Left lung (tissue), 10 donors: Measurements from ENCODE around the gene IFIT2. TPM values are rescaled to one million over a fixed set of nuclear protein-coding genes. Genes with fewer than 3 reads are reported as not detected.

Experiments used
- ATAC-seq: fragments of 200-7000 bp; cut with Tn5 transposase; one replicate; pipeline ENCODE4 v1.9.1; 2020; ENCODE audit warnings: moderate library complexity
- DNase-seq, 4 donors: peaks; one replicate each; pipeline ENCODE4 v3.0.0-alpha.2; 2013 to 2020
- H3K27ac ChIP-seq, 2 donors: fragments of 200-600 bp; sonication (generic) in 1 of 2; one replicate each; pipeline versions ENCODE4 v1.5.0 to v1.8.0; 2020 to 2021
- H3K27me3 ChIP-seq, 2 donors: fragments of 200-600 bp; sonication (generic) in 1 of 2; one replicate each; pipeline versions ENCODE4 v1.5.0 to v1.8.0; 2020 to 2021
- H3K36me3 ChIP-seq, 2 donors: fragments of 200-600 bp; sonication (generic) in 1 of 2; one replicate each; pipeline versions ENCODE4 v1.5.0 to v1.8.0; 2020 to 2021
- H3K4me1 ChIP-seq, 2 donors: fragments of 200-600 bp; one replicate each; pipeline ENCODE4 v1.8.0; 2021
- H3K4me3 ChIP-seq, 2 donors: fragments of 200-600 bp; sonication (generic) in 1 of 2; one replicate each; pipeline versions ENCODE4 v1.5.0 to v1.8.0; 2020 to 2021; ENCODE audit warnings: mild to moderate bottlenecking in 1 of 2
- H3K9me3 ChIP-seq, 2 donors: fragments of 200-600 bp; sonication (generic) in 1 of 2; one replicate each; pipeline versions ENCODE4 v1.5.0 to v1.8.0; 2020 to 2021
- CTCF ChIP-seq, 2 donors: fragments of 200-600 bp; sonication (generic) in 1 of 2; IDR thresholded peaks; one replicate each; pipeline versions ENCODE4 v1.5.0 to v1.8.0; 2021; ENCODE audit warnings: antibody characterized with exemption in 2 of 2
- intact Hi-C, 2 donors: fragments of 100-400 bp; cut with DNase I; formaldehyde crosslinking; loops; one replicate each; pipeline versions ENCODE4 v1.11.2 to v1.14.2; 2022
- polyA plus RNA-seq, 6 donors: library from polyadenylated mRNA; unstranded; fragments of 120-200 nt; gene quantifications; one replicate each; pipeline ENCODE4 v1.2.1, GENCODE V29; 2013; ENCODE audit not compliant: insufficient read length in 6 of 6
- total RNA-seq, 2 donors: library from RNA; stranded (reverse); fragmentation: NEBNext Ultra II Directional; extraction: Animal tissue kit (Norgen Biotek cat#: 25700); gene quantifications; one replicate each; pipeline ENCODE4 v1.2.1, GENCODE V29; 2021
- donor health status: DM: no; HTN: yes; CAD: no.
- donor health status: DM: no; HTN: no; CAD: no.

Gene IFIT2
- total and polyA plus RNA-seq, 8 donors: 9.4 to 26.1 (median 14.4) TPM

GRCh38 chr10:89339875-89340274 lies 38.0 kb downstream of the IFIT2 start:
- Histone ChIP-seq H3K4me1 (peaks cover 3 to 25% of the 10 kb centered on the region in 2 donors), H3K27ac (no peak overlapping the region), H3K9me3 (no peaks in the 10 kb centered on the region), H3K27me3 (no peaks in the 10 kb centered on the region), H3K36me3 (peaks cover 0 to 53% of the 10 kb centered on the region in 2 donors), H3K4me3 (no peak overlapping the region)
- TF ChIP-seq CTCF (IDR thresholded peaks at IDR 0.05): no peak
- DNase-seq (no peak), ATAC-seq (no peak)
- intact Hi-C loops: no loop called here

- Histone ChIP-seq H3K36me3 (peaks cover 0 to 53% of the 10 kb centered on the region in 2 donors), H3K27me3 (no peaks in the 10 kb centered on the region), H3K27ac (no peak overlapping the region), H3K4me3 (no peak overlapping the region), H3K4me1 (peaks cover under 1 to 21% of the 10 kb centered on the region in 2 donors), H3K9me3 (no peaks in the 10 kb centered on the region)
- intact Hi-C loops: no loop called here
- TF ChIP-seq CTCF (IDR thresholded peaks at IDR 0.05): no peak
- no peak for ATAC-seq
- no peak for DNase-seq
These were observed 39.8 kb downstream of the IFIT2 start for GRCh38 chr10:89341649-89342048.

- Histone ChIP-seq H3K27ac (peak overlapping the region in 1 of 2 donors; percentile 3), H3K36me3 (peaks cover 0 to 46% of the 10 kb centered on the region in 2 donors), H3K9me3 (no peaks in the 10 kb centered on the region), H3K27me3 (no peaks in the 10 kb centered on the region), H3K4me3 (no peak overlapping the region), H3K4me1 (peaks cover 6 to 22% of the 10 kb centered on the region in 2 donors)
- intact Hi-C loops: no loop called here
- peak; percentile 34 for ATAC-seq
- no peak for DNase-seq
- no peak for TF ChIP-seq CTCF (IDR thresholded peaks at IDR 0.05)
These were observed 40.5 kb downstream of the IFIT2 start for GRCh38 chr10:89342206-89342958.

GRCh38 chr10:89343089-89343767 lies 41.4 kb downstream of the IFIT2 start:
- H3K27me3 ChIP-seq: no peaks in the 10 kb centered on the region
- no peak for ATAC-seq
- H3K4me1 ChIP-seq: peaks cover 6 to 24% of the 10 kb centered on the region in 2 donors
- H3K36me3 ChIP-seq: peaks cover 0 to 38% of the 10 kb centered on the region in 2 donors
- no peaks in the 10 kb centered on the region for H3K9me3 ChIP-seq
- intact Hi-C loops: no loop called here
- no peak overlapping the region for H3K27ac ChIP-seq
- DNase-seq: no peak
- H3K4me3 ChIP-seq: no peak overlapping the region
- TF ChIP-seq CTCF (IDR thresholded peaks at IDR 0.05): no peak

DNA sequence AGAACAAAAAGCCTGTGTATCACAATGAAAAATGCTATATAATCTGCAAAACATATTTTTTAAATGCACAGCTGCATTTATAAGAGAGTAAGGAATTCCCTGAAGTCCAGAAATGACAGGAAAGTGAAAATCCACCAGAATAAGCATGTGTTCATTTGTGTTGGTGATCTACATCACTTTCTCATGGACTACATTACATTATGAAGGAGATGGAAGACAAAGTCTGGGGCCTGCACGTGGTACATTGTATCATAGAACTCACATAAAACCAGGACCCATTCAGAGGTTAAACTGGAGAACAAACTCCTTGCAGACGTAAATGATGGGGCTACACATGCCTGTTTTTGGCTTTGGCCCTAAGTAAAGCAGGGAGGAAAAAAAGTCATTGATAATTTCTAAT lies 42.3 kb downstream of the IFIT2 start:
- intact Hi-C loops: no loop called here
- Histone ChIP-seq H3K27me3 (no peaks in the 10 kb centered on the region), H3K4me3 (no peak overlapping the region), H3K36me3 (peaks cover 0 to 29% of the 10 kb centered on the region in 2 donors), H3K4me1 (peaks cover 6 to 24% of the 10 kb centered on the region in 2 donors), H3K9me3 (no peaks in the 10 kb centered on the region), H3K27ac (no peak overlapping the region)
- DNase-seq: no peak
- no peak for TF ChIP-seq CTCF (IDR thresholded peaks at IDR 0.05)
- ATAC-seq: no peak
